HCEC 1CT (cell line): ENCODE data around the gene USP7.
A peak's percentile ranks its signal among the peaks of the same experiment; 100 is the strongest.
"Not testable (repeated sequence)": the region's sequence is repeated elsewhere in the genome, so short reads cannot be mapped to it uniquely, and the experiment has no call there.

Source experiments
- DNase-seq: peaks from one replicate; pipeline ENCODE4 v3.0.0-alpha.2; 2017

The USP7 gene

DNA sequence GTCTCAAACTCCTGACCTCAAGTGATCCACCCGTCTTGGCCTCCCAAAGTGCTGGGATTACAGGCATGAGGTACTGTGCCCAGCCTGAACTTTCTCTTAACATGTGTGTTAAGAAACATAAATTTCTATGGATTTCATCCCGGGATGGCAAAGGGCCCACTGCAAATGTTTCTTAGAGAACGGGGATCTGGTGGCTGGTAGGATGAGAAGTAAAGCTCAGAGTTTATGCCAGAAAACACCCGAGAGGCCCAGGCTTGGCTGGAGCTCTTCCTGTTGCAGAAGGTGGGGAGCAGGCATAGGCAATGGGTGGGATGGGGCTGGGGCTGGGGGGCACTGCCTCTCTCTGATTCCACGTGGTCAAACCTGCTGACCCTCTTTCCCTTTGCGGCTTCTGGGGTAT is 89.3 kb downstream of the USP7 start:
- DNase-seq: no peak

DNA sequence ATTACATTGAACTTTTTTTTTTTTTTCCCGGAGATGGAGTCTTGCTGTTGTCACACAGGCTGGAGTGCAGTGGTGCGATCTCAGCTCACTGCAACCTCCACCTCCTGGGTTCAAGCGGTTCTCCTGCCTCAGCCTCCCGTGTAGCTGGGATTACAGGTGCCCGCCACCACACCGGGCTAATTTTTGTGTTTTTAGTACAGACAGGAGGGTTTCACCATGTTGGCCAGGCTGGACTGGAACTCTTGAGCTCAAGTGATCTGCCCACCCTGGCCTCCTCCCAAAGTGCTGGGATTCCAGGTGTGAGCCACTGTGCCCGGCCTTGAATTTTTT is 89.9 kb downstream of the USP7 start:
- not testable (repeated sequence) for DNase-seq

- no peak for DNase-seq
Measured at GRCh38 chr16:8872967-8873865, 90.5 kb downstream of the USP7 start.

DNA sequence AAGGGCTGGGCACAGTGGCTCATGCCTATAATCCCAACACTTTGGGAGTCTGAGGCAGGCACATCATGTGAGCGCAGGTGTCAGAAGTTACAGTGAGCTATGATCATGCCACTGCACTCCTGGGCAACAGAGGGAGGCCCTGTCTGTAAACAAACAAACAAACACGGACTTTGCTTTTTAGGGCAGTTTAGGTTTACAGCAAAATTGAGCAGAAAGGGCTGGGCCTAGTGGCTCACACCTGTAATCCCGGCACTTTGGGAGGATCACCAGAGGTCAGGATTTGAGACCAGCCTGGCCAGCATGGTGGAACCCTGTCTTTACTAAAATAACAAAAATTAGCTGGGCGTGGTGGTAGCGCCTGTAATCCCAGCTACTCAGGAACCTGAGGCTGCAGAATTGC is 91.6 kb downstream of the USP7 start:
- DNase-seq: no peak

DNA sequence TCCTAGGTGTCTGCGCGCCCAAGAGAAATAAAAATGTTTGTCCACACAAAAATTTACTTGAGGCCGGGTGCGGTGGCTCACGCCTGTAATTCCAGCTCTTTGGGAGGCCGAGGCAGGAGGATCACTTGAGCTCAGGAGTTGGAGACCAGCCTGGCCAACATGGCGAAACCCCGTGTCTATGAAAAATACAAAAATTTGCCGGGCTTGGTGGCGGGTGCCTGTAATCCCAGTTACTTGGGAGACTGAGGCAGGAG is 93.8 kb downstream of the USP7 start:
- DNase-seq: not testable (repeated sequence)

GRCh38 chr16:8869212-8869987 is 94.3 kb downstream of the USP7 start:
- DNase-seq: peak; percentile 3

- peak; percentile 92 for DNase-seq
Measured at GRCh38 chr16:8868416-8869211, 95.1 kb downstream of the USP7 start, which contains the start of gene CARHSP1. Gene CARHSP1, minus strand, starts transcription at chr16:8869006. Its CDS starts 9,678 bp downstream, at chr16:8859328.

- no peak for DNase-seq
Measured at GRCh38 chr16:8867932-8868415, 95.7 kb downstream of the USP7 start.

DNA sequence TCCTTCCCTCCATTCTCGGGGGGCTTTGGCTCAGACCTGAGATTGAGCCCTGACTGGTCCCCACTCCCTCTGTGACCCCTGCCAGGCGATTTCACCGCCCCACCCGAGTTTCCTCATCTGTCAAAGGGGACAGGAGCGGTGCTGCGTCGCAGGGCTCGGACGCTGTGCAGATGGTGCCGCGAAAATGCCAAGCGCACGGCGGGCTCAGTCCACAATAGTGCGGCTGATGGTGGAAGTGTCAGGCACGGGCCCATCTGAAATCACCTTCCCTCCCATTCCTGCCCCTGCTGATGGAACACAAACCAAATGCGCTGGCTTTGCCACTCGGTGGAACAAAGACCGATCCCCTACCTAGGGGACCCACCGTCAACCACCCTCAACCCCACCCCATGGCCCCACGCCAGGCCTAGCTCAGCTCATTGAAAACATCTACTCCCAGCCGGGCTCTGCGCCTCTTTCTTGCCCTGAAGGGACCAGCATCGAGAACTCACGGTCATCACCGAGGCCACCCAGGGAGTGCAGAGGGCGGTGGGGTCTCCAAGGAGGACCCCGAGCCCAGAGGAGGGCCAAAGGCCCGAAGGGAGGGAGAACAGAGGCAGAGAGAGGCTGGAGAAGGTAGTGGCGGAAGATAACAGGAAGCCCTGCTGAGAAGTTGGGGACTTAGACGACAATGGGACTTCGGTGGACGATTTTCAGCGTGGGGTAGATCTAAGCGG is 96.3 kb downstream of the USP7 start:
- DNase-seq: peak; percentile 4

DNA sequence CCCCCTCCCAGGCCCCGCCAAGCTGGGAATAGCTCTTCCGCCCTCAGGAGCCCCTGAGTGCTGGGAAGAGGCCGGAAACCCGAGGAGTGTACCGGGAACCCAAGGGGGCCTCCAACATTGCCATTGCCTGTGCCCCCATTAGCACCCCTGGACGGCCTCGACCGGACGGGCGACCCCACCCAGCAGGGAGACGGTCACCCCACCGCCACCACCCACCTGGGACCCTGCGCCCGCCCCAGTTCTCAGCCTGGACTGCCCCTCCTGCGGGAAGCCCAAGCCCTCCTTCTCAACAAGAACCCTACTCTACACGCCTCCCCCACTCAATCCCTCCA is 96.9 kb downstream of the USP7 start:
- DNase-seq: no peak

DNA sequence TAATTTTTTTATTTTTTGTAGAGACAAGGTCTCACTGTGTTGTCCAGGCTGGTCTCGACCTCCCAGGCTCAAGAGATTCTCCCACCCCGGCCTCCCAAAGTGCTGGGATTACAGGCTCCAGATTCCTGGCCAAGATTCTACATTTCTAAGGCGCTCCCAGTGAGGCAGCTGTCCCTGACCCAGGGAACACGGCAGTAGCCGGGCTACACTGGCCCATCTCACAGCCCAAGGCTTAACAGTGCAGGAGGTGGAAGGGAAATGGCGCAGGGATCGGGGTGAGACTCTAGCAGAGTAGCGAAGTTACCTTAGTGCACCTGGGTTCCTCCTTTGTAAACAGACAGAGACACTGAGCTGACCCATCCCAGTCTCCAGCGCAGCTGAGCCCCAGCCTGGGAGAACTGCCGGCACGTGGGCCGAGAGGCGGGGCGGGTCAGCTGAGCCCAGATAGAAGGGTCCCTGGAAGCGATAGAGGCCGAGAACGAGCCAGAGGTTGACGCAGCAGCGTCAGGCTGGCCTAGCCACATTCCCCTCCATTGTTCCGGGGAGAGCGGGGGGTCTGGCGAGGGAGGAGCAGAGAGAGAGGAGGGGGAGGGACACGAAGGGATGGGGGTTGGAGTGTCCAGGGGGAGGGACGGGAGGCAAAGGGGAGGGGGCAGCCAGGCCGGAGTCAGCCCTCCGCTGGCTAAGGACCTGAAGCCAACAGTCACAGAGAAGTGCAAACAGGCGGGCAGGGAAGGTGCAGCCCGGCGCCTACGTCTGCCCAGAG is 97.4 kb downstream of the USP7 start:
- no peak for DNase-seq

DNA sequence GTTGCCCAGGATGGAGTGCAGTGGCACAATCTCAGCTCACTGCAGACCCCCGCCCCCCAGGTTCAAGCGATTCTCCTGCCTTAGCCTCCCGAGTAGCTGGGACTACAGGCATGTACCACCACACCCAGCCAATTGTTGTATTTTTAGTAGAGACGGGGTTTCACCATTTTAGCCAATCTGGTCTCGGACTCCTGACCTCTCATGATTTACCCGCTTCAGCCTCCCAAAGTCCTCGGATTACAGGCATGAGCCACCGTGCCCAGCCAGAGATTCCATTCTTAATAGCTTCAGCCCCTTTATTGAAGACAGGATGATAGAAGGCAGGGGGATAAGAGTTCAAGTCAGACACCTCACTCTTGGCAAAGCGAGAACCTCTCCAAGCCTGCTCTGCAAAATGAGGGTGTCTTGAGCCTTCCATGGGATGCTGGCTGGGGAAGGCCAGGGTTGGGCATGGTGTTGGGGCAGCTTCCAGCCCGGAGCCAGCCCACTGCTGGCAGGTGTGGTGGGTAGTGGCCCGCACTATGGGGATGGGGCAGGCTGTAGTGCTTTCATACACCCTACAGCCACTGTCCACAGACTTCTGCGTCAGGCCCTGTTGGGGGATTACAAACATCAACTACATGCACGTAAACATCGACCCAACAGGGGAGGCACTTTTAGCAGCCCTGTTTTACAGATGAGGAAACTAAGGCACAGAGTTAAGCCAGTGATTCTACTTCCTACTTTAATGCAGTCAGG is 98.4 kb downstream of the USP7 start:
- DNase-seq: no peak

DNA sequence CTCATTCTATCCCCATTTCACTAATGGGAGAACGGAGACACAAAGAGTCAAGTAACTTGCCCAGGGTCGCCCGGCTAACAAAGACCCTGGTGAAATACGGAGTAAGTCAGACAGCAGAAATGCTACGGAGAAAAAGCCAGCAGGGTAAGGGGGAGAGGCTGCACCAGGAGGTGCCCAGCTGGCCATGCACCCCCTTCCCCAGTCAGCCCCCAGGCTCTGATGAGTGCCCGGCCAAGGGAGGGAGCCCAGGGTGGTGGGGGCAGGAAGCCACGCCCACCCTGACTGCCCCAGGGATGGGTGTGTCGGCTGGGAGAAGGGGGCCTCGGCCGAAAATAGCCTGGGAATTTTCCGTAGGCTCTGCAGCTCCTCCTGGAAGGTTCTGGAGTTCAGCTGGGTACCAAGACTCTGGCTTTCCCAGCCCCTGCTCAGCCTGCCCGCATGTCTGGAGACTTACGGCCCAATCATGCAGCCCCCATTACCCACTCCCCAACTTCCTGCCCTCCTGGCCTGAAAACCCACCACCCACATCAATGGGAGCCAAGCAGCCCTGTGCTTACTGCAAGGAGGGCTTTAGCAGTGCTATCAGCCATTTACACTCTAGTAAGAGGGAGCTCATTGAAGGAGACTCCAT is 99.1 kb downstream of the USP7 start:
- DNase-seq: no peak

DNA sequence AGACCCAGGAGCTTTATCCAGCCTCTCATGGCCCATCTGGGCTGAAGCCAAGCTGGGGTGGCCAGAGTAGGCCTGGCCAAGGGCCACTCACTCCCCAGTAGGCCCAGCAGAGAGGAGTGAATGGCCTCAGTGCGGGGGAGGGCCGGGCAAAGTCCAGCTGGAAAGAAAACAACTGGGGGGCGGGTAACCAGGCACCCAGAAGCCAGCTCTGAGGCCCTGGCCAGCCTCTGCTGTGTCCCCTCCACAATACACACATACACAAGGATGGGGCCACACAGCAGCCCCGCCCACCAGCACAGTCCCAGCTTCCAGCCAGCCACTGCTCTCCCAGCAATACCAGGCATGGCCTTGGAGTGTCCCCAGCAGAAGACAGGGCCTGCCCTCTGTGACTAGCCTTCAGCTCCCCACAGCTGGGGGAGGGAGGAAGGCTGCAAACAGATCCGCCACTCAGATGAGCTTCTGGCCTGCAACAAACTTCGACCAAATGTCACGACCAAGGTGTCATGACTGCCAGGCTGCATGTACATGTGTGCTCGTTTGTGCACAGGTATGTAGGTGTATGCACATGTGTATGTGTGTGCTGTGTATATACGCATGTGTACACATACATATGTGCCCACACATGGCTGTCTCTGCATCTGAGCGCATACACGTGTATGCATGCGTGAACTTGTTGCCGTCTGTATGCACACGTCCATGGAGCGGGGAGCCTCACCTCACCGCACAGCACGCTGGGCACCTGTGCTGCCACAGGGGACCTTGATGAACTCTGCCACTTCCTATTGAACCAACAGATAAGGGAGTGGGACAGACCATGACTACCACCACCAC is 99.9 kb downstream of the USP7 start:
- no peak for DNase-seq

GRCh38 chr16:8862309-8863130 is 101.2 kb downstream of the USP7 start:
- DNase-seq: no peak

DNA sequence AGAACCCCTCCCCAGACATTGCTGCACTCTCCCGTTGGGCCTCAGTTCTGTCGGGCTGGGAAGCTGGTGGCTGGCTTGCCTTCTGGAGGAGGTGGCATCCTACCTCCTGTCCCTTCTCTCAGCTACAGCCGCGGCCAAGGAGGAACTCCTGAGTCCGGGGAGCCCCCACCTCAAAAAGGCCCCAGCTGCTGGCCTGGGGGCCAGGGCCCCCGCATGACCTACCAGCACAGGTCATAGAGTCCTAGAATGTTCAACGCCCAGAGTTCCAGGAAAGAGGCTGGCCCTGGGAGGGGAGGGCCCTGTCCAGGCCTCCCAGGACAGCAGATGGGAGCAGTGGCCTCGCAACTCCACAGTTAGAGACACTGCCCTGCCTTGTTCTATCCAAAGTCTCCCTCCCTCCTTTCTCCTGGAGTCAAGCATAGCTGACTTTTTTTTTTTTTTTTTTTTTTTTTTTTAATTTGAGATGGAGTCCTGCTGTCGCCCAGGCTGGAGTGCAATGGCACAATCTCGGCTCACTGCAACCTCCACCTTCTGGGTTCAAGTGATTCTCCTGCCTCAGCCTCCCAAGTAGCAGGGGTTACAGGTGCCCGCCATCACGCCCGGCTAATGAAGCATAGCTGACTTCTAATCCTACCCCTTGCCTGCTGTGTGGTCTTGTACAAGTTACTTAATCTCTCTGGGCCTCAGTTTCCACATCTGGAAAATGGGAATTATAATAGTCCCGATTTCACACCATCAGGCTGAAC is 102.0 kb downstream of the USP7 start:
- DNase-seq: no peak

GRCh38 chr16:8859913-8860881 is 103.5 kb downstream of the USP7 start:
- peak; percentile 70 for DNase-seq
